Endothelial cell of umbilical vein (primary cell): Measurements from ENCODE around the gene NR5A1. TPM values are rescaled to one million over a fixed set of nuclear protein-coding genes. Genes with fewer than 3 reads are reported as not detected.

Experiments used
- BruUV-seq: library from RNA; stranded (reverse); fragments of 400-500 nt; replicated peaks from 2 replicates; lab custom pipeline; 2021; lab: Mats Ljungman, UMichigan
- CTCF ChIA-PET: fragments of 300-600, 350-600 bp; sonication (Branson Sonifier 250); formaldehyde crosslinking; loops from one replicate; lab custom pipeline; 2021; ENCODE audit warnings: antibody characterized with exemption, inconsistent platforms; lab: Charles Lee
- POLR2A ChIA-PET: fragments of 300-600, 350-600 bp; sonication (Branson Sonifier 250); formaldehyde crosslinking; loops from one replicate; lab custom pipeline; 2021; ENCODE audit warnings: antibody characterized with exemption, inconsistent platforms; lab: Charles Lee
- DNase-seq: peaks from one replicate; pipeline ENCODE4 v3.0.0-alpha.2; 2011; ENCODE audit warnings: low read depth, low spot score
- FAIRE-seq: peaks from 2 replicates; lab custom pipeline; 2011; peaks lifted over from hg19 to GRCh38; lab: Jason Lieb, UNC
- H2AFZ ChIP-seq: 2 replicates; pipeline ENCODE4 v1.6.0; 2012; ENCODE audit warnings: low read depth, low read length, control low read depth, inconsistent platforms
- H3K27ac ChIP-seq: 2 replicates; pipeline ENCODE4 v1.5.1; 2011; ENCODE audit warnings: low read depth, mild to moderate bottlenecking, control low read depth, low read length, moderate library complexity; ENCODE audit not compliant: insufficient read depth
- H3K27me3 ChIP-seq, 2 experiments: 2 replicates each; pipeline versions ENCODE4 v1.6.0 to v1.6.1; 2011; ENCODE audit warnings: low read length in 2 of 2, mixed read lengths in 1 of 2; ENCODE audit not compliant: control insufficient read depth in 2 of 2, insufficient read depth in 2 of 2
- H3K36me3 ChIP-seq, 2 experiments: 2 replicates in 1 of 2; 3 replicates in 1 of 2; pipeline ENCODE4 v1.5.1; 2011; ENCODE audit warnings: low read length in 2 of 2, mild to moderate bottlenecking in 1 of 2, moderate library complexity in 1 of 2; ENCODE audit not compliant: control insufficient read depth in 2 of 2, insufficient read depth in 2 of 2; ENCODE audit errors: extremely low read depth in 1 of 2
- H3K4me1 ChIP-seq: 3 replicates; pipeline ENCODE4 v1.5.1; 2011; ENCODE audit warnings: mild to moderate bottlenecking, low read length; ENCODE audit not compliant: control insufficient read depth, insufficient read depth; ENCODE audit errors: extremely low read depth
- H3K4me2 ChIP-seq: 2 replicates; pipeline ENCODE4 v1.6.1; 2011; ENCODE audit warnings: low read length, control low read depth, mixed read lengths; ENCODE audit not compliant: insufficient read depth
- H3K4me3 ChIP-seq, 3 experiments: fragments of 200-600 bp in 1 of 3; sonication (generic), shearing (Covaris generic) in 1 of 3; replicated peaks in 1 of 3; 2 replicates each; pipeline ENCODE4 v1.5.1; 2011 to 2016; ENCODE audit warnings: control low read depth in 3 of 3, low read length in 3 of 3, mild to moderate bottlenecking in 2 of 3, inconsistent platforms in 1 of 3, low read depth in 1 of 3, moderate library complexity in 1 of 3; ENCODE audit not compliant: insufficient read depth in 1 of 3
- H3K79me2 ChIP-seq: 2 replicates; pipeline ENCODE4 v1.6.0; 2012; ENCODE audit warnings: low read length, inconsistent platforms; ENCODE audit not compliant: control insufficient read depth, insufficient read depth
- H3K9ac ChIP-seq: replicated peaks from 2 replicates; pipeline ENCODE3; 2011; ENCODE audit warnings: low read length, control low read depth; ENCODE audit not compliant: insufficient read depth; ENCODE audit errors: extremely low read depth
- H3K9me1 ChIP-seq: replicated peaks from 3 replicates; pipeline ENCODE4 v1.6.0; 2011; ENCODE audit warnings: mild to moderate bottlenecking, low read length; ENCODE audit not compliant: control insufficient read depth, insufficient read depth; ENCODE audit errors: extremely low read depth
- H3K9me3 ChIP-seq: replicated peaks from 2 replicates; pipeline ENCODE4 v1.5.1; 2012; ENCODE audit warnings: low read length, inconsistent platforms; ENCODE audit not compliant: control insufficient read depth, insufficient read depth
- H4K20me1 ChIP-seq: replicated peaks from 2 replicates; pipeline ENCODE3; 2011; ENCODE audit warnings: mild to moderate bottlenecking, low read length; ENCODE audit not compliant: control insufficient read depth, insufficient read depth; ENCODE audit errors: extremely low read depth
- CTCF ChIP-seq, 2 donors: IDR thresholded peaks; 1 replicate in 1 of 2; 2 replicates in 1 of 2; pipeline ENCODE4 v1.5.1; 2011; ENCODE audit warnings: low read length in 2 of 2, mild to moderate bottlenecking in 2 of 2, moderate library complexity in 2 of 2, control low read depth in 1 of 2, inconsistent platforms in 1 of 2, low read depth in 1 of 2; ENCODE audit not compliant: insufficient read depth in 1 of 2; ENCODE audit errors: extremely low read depth in 1 of 2
- EZH2 ChIP-seq: IDR thresholded peaks from 2 replicates; pipeline ENCODE4 v1.6.1; 2012; ENCODE audit warnings: borderline replicate concordance, low read depth, mild to moderate bottlenecking, moderate library complexity, low read length, inconsistent platforms; ENCODE audit not compliant: severe bottlenecking
- FOS ChIP-seq: IDR thresholded peaks from 2 replicates; pipeline ENCODE4 v1.6.1; 2011; ENCODE audit warnings: mild to moderate bottlenecking, low read length, moderate library complexity, borderline replicate concordance; ENCODE audit not compliant: insufficient read depth
- GATA2 ChIP-seq: IDR thresholded peaks from 2 replicates; pipeline ENCODE4 v1.7.0; 2011; ENCODE audit warnings: low read depth, mild to moderate bottlenecking, moderate library complexity, mixed read lengths, low read length; ENCODE audit not compliant: insufficient read length, insufficient read depth
- JUN ChIP-seq: IDR thresholded peaks from 2 replicates; pipeline ENCODE4 v1.6.1; 2011; ENCODE audit warnings: borderline replicate concordance, low read depth; ENCODE audit not compliant: insufficient read length, insufficient read depth
- MAX ChIP-seq: IDR thresholded peaks from 2 replicates; pipeline ENCODE4 v1.6.1; 2011; ENCODE audit not compliant: insufficient read depth, insufficient read length
- MYC ChIP-seq: IDR thresholded peaks from one replicate; pipeline ENCODE4 v1.6.1; 2011; ENCODE audit warnings: mild to moderate bottlenecking, low read depth, low read length
- POLR2A ChIP-seq: IDR thresholded peaks from 2 replicates; pipeline ENCODE4 v1.6.1; 2012; ENCODE audit warnings: low read depth, mild to moderate bottlenecking, control low read depth, low read length
- POLR2AphosphoS5 ChIP-seq: IDR thresholded peaks from 2 replicates; pipeline ENCODE4 v1.6.1; 2012; ENCODE audit warnings: low read depth, mild to moderate bottlenecking, control low read depth, low read length, moderate library complexity; ENCODE audit not compliant: insufficient read depth
- dilution Hi-C: fragments of 300-500 bp; cut with MboI; formaldehyde crosslinking; loops from one replicate; pipeline ENCODE4 v1.15.0; 2019; ENCODE audit warnings: low sequenced_read_pairs; ENCODE audit not compliant: extremely low pct_ligation_motif_present
- intact Hi-C: fragments of 100-400 bp; cut with micrococcal nuclease; formaldehyde crosslinking; loops from one replicate; pipeline ENCODE4 v1.10.0; 2022
- polyA plus RNA-seq, 4 experiments: library from polyadenylated mRNA; depleted of rRNA in 3 of 4; stranded (reverse) in 3 of 4; unstranded in 1 of 4; fragments of >200 nt; gene quantifications; 2 replicates each; pipeline versions ENCODE4 v1.2.1 to v1.2.3, GENCODE V29; 2011 to 2012; ENCODE audit warnings: missing spikeins in 1 of 4
- total RNA-seq: library from RNA; stranded (reverse); gene quantifications from 2 replicates; pipeline ENCODE4 v1.2.3, GENCODE V29; 2021

NR5A1 gene
- total and polyA plus RNA-seq, 2 donors (not counting 3 experiments of a cell fraction or from before 2014, with no cell fraction given): not detected

GRCh38 chr9:124493794-124494479, 13.3 kb downstream of the NR5A1 start:
- Histone ChIP-seq H3K9ac (no peak overlapping the region), H3K4me1 (no peaks in the 10 kb centered on the region), H3K4me3 (no peak overlapping the region), H2AFZ (no peak overlapping the region), H3K4me2 (no peak overlapping the region), H3K79me2 (no peaks in the 10 kb centered on the region), H3K36me3 (no peaks in the 10 kb centered on the region), H3K27me3 (no peaks in the 10 kb centered on the region), H3K9me3 (no peaks in the 10 kb centered on the region), H3K27ac (no peak overlapping the region), H4K20me1 (no peaks in the 10 kb centered on the region), H3K9me1 (no peaks in the 10 kb centered on the region)
- ChIA-PET POLR2A (no interaction called here), CTCF (no interaction called here)
- intact Hi-C loops: no loop called here
- DNase-seq (no peak), FAIRE-seq (no peak)
- BruUV-seq: no TSS peak
- dilution Hi-C loops: no loop called here
- TF ChIP-seq MAX (no peak), MYC (no peak), GATA2 (no peak), POLR2A (no peak)

GRCh38 chr9:124493218-124493617, 14.0 kb downstream of the NR5A1 start:
- ChIA-PET CTCF (no interaction called here), POLR2A (no interaction called here)
- TF ChIP-seq EZH2: no peak
- TF ChIP-seq POLR2A: no peak
- TF ChIP-seq FOS: no peak
- TF ChIP-seq MAX: no peak
- no peak for TF ChIP-seq GATA2
- TF ChIP-seq MYC: no peak
- TF ChIP-seq CTCF (IDR thresholded peaks at IDR 0.05; ENCODE audit: extremely low read depth in 1 of 2, insufficient read depth in 1 of 2, low read depth in 1 of 2, low read length in 2 of 2): no peak
- no peak for TF ChIP-seq POLR2AphosphoS5
- TF ChIP-seq JUN: no peak
- Histone ChIP-seq H3K79me2 (no peaks in the 10 kb centered on the region), H3K9me3 (no peaks in the 10 kb centered on the region), H4K20me1 (no peaks in the 10 kb centered on the region), H3K4me2 (no peak overlapping the region), H3K27ac (no peak overlapping the region), H3K4me3 (no peak overlapping the region), H3K9me1 (no peaks in the 10 kb centered on the region), H3K27me3 (peaks cover 2 to 6% of the 10 kb centered on the region in 2 experiments), H3K9ac (no peak overlapping the region), H3K36me3 (no peaks in the 10 kb centered on the region), H2AFZ (no peak overlapping the region), H3K4me1 (no peaks in the 10 kb centered on the region)
- no peak for FAIRE-seq
- dilution Hi-C loops (no loop called here), intact Hi-C loops (no loop called here)
- DNase-seq: no peak
- BruUV-seq: no TSS peak
